Body of pancreas (tissue), 4 donors: Measurements from ENCODE around the gene FRRS1. TPM values are rescaled to one million over a fixed set of nuclear protein-coding genes. Genes with fewer than 3 reads are reported as not detected.

Source experiments
- ATAC-seq: fragments of 150-250 bp; one replicate; pipeline ENCODE4 v1.9.1; 2016
- DNase-seq, 4 donors: peaks; one replicate each; pipeline ENCODE4 v3.0.0-alpha.2; 2019
- H3K27ac ChIP-seq, 4 donors: fragments of 200-600 bp; sonication (generic); 1 replicate in 3 of 4; 2 replicates in 1 of 4; pipeline versions ENCODE4 v1.5.1 to v1.6.1; 2016 to 2019; ENCODE audit warnings: mild to moderate bottlenecking in 1 of 4, mixed read lengths in 1 of 4, moderate library complexity in 1 of 4
- H3K27me3 ChIP-seq, 2 donors: fragments of 200-600 bp; sonication (generic); one replicate each; pipeline ENCODE4 v1.6.0; 2016; ENCODE audit warnings: mild to moderate bottlenecking in 1 of 2
- H3K36me3 ChIP-seq, 2 donors: fragments of 200-600 bp; sonication (generic); replicated peaks in 1 of 2; 2 replicates each; pipeline ENCODE4 v1.5.1; 2016; ENCODE audit warnings: low read depth in 2 of 2; ENCODE audit not compliant: insufficient read depth in 1 of 2
- H3K4me1 ChIP-seq: fragments of 200-600 bp; sonication (generic); one replicate; pipeline ENCODE4 v1.6.0; 2016
- H3K4me3 ChIP-seq, 2 donors: fragments of 200-600 bp; sonication (generic); 1 replicate in 1 of 2; 2 replicates in 1 of 2; pipeline ENCODE4 v1.5.1; 2016 to 2019
- H3K9me3 ChIP-seq, 3 donors: fragments of 200-600 bp; sonication (generic); 1 replicate in 2 of 3; 2 replicates in 1 of 3; pipeline ENCODE4 v1.5.1; 2016
- POLR2A ChIP-seq, 3 donors: fragments of 450-650 bp; IDR thresholded peaks; one replicate each; pipeline ENCODE4 v1.6.1; 2016; ENCODE audit warnings: antibody characterized with exemption in 3 of 3, mild to moderate bottlenecking in 2 of 3
- WGBS, 2 donors: methylation state at CpG; one replicate each; pipeline ENCODE4 v1.1.5; 2017; 5-methylcytosine and 5-hydroxymethylcytosine counted together
- intact Hi-C: fragments of 100-400 bp; cut with DNase I; formaldehyde crosslinking; loops from one replicate; pipeline ENCODE4 v1.15.1; 2023
- total RNA-seq, 2 donors: library from RNA; depleted of rRNA; stranded (reverse); fragments of >200 nt; gene quantifications; one replicate each; pipeline ENCODE4 v1.1.0, GENCODE V29; 2016
- TF ChIP-seq, protein P1 (sequence below), 7 experiments: fragments of 450-650 bp in 4 of 7; fragments of 200-600 bp in 3 of 7; sonication (generic) in 3 of 7; IDR thresholded peaks; one replicate each; pipeline ENCODE4 v1.5.1; 2016 to 2019; ENCODE audit warnings: antibody characterized with exemption in 7 of 7

FRRS1 gene
- total RNA-seq, 2 donors from 2014 or later = 2.0 to 2.3 TPM

DNA sequence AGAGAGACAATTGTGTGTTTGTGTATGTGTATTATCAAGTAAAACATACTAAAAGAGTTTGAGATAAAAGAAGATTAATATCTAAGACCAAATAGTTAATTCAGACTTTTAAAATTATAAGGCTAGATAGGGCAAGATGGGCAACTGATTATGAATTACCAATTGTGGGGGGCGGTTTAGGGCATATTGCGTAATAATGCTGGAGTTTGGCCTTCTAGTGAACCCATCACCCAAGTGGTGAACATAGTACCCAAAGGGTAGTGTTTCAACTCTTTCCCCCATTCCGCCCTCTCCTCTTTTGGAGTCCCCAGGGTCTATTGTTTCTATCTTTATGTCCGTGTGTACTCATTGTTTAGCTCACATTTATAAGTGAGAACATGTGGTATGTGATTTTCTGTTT is 55.4 kb downstream of the FRRS1 start:
- no peak for ATAC-seq
- TF ChIP-seq POLR2A (IDR thresholded peaks at IDR 0.05) = no peak
- TF ChIP-seq, protein P1, sequence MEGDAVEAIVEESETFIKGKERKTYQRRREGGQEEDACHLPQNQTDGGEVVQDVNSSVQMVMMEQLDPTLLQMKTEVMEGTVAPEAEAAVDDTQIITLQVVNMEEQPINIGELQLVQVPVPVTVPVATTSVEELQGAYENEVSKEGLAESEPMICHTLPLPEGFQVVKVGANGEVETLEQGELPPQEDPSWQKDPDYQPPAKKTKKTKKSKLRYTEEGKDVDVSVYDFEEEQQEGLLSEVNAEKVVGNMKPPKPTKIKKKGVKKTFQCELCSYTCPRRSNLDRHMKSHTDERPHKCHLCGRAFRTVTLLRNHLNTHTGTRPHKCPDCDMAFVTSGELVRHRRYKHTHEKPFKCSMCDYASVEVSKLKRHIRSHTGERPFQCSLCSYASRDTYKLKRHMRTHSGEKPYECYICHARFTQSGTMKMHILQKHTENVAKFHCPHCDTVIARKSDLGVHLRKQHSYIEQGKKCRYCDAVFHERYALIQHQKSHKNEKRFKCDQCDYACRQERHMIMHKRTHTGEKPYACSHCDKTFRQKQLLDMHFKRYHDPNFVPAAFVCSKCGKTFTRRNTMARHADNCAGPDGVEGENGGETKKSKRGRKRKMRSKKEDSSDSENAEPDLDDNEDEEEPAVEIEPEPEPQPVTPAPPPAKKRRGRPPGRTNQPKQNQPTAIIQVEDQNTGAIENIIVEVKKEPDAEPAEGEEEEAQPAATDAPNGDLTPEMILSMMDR (IDR thresholded peaks at IDR 0.05) = no peak
- WGBS, 2 donors = 85 to 91% methylated on average over 4 of the region's 4 CpGs

DNA sequence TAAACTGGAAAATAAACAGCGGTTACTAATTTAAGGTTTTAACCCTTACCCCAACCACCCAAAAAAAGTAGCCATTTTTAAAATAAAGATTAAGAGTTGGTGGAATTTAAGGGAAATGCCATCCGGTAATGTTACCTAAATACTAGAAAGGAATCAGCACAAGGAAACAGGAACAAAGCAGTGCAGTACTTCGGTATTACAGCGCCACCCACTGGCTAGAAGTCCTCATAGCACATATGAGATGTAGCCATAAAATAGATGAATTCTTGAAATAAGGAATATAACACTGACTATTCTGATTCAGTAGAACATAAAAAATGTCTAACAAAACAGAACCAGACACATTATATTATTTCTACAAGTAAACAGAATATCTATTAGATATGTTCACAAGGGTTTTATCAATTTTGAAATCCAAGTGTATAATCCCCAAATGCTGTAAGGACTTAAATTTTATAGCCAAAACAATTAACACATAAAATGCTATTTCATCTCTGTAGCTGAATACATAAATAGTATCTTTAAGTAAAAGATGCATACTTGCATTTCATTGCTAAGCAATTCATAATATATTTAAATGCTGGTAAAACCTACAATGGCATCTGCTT is 58.8 kb downstream of the FRRS1 start:
- DNase-seq (peak; percentile 65 to 77 (median 72)), ATAC-seq (peak; percentile 76)
- no peak for TF ChIP-seq POLR2A (IDR thresholded peaks at IDR 0.05)
- TF ChIP-seq, protein P1 (IDR thresholded peaks at IDR 0.05) = peak; percentile 48 to 79 (median 74)
- H3K4me1 ChIP-seq = no peaks in the 10 kb centered on the region
- H3K9me3 ChIP-seq = no peaks in the 10 kb centered on the region
- H3K36me3 ChIP-seq = peaks cover 0 to 5% of the 10 kb centered on the region in 2 donors
- no peaks in the 10 kb centered on the region for H3K27me3 ChIP-seq
- 23 to 27% methylated on average over 4 of the region's 4 CpGs for WGBS, 2 donors
- H3K27ac ChIP-seq = no peak overlapping the region
- no peak overlapping the region for H3K4me3 ChIP-seq
- intact Hi-C loops = loop anchor here (10.0 kb wide), 1 partner anchor 533 kb away; no protein-coding TSS in a partner anchor

More for the DNA sequence above, 55.4 kb downstream of the FRRS1 start:
- H3K27ac ChIP-seq = no peak overlapping the region
- H3K9me3 ChIP-seq = no peaks in the 10 kb centered on the region
- H3K4me1 ChIP-seq = no peaks in the 10 kb centered on the region
- H3K36me3 ChIP-seq = peaks cover 0 to 10% of the 10 kb centered on the region in 2 donors
- H3K27me3 ChIP-seq = no peaks in the 10 kb centered on the region
- no peak overlapping the region for H3K4me3 ChIP-seq
- DNase-seq = no peak
- intact Hi-C loops = no loop called here

DNA sequence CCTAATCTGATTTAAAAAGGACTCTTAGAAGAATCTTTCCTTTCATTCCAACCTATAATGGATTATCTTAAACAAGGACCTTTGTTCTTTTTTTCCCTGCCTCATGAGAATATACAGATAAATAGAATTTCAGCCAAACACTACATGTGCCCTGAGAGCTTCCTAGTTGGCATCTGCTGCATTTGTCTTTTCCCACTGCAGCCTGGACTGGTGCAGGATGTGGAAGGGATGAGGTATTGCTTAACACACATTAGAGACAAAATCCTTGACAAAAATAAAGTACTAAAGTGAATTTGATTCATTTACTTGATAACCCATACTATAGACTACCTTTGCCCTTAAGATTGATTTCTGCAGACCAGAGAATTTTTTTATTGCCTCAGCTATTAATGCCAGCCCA is 61.0 kb downstream of the FRRS1 start:
- Histone ChIP-seq H3K9me3 (no peaks in the 10 kb centered on the region), H3K4me3 (no peak overlapping the region), H3K27ac (no peak overlapping the region), H3K4me1 (no peaks in the 10 kb centered on the region), H3K36me3 (peaks cover 0 to 3% of the 10 kb centered on the region in 2 donors), H3K27me3 (no peaks in the 10 kb centered on the region)
- TF ChIP-seq, protein P1 (IDR thresholded peaks at IDR 0.05) = no peak
- no peak for TF ChIP-seq POLR2A (IDR thresholded peaks at IDR 0.05)
- intact Hi-C loops = loop anchor here (10.0 kb wide), 1 partner anchor 531 kb away; no protein-coding TSS in a partner anchor
- DNase-seq (no peak), ATAC-seq (no peak)

DNA sequence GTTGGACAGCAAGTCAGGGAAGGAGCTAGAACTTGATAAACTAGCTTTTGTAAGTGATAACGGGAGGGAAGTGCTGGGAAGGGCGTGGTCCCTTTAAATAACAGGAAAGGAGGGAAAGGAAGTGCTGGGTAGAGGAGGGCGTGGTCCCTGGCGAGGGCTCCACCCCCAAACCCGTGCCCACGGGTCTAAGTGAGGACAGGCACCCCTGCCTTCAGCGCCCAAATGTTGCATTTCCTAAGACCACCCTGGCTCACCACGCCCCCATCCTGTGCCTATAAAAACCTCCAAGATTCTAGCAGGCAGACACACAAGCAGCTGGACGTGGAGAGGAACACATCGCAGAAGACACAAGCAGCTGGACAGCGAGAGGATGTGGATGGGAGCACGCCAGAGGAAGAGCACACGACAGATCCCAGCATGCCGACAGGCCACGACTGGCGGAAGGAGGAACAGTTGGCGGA is 62.0 kb downstream of the FRRS1 start:
- no peak overlapping the region for H3K27ac ChIP-seq
- no peaks in the 10 kb centered on the region for H3K9me3 ChIP-seq
- no peaks in the 10 kb centered on the region for H3K4me1 ChIP-seq
- no peak overlapping the region for H3K4me3 ChIP-seq
- DNase-seq (no peak), ATAC-seq (no peak)
- intact Hi-C loops = loop anchor here (10.0 kb wide), 1 partner anchor 530 kb away; no protein-coding TSS in a partner anchor
- no peaks in the 10 kb centered on the region for H3K36me3 ChIP-seq
- TF ChIP-seq, protein P1 (IDR thresholded peaks at IDR 0.05) = no peak
- TF ChIP-seq POLR2A (IDR thresholded peaks at IDR 0.05) = no peak
- no peaks in the 10 kb centered on the region for H3K27me3 ChIP-seq
- WGBS, 2 donors = 74 to 79% methylated on average over 17 of the region's 17 CpGs

DNA sequence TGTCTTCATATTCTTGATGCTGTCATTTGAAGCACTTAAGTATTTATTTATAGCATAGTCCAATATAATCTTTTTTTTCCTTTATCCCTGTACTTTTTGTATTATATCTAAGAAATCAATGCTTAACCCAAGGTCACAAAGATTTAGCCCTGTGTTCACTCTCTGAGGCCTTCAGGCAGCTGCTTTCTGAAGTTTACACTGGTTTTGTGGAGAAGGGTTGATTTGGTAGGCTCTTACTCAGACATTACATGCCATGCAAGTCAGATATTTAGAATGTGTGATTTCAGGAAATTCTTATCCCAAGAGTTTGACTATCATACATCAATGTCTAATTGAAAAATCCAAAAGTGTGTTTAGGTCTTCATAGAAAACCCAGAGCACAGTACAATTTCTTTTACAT is 64.2 kb downstream of the FRRS1 start:
- intact Hi-C loops = loop anchor here (10.0 kb wide), 1 partner anchor 527 kb away; no protein-coding TSS in a partner anchor
- ATAC-seq (no peak), DNase-seq (no peak)
- H3K4me3 ChIP-seq = no peak overlapping the region
- H3K36me3 ChIP-seq = no peaks in the 10 kb centered on the region
- no peak overlapping the region for H3K27ac ChIP-seq
- no peaks in the 10 kb centered on the region for H3K4me1 ChIP-seq
- H3K27me3 ChIP-seq = no peaks in the 10 kb centered on the region
- TF ChIP-seq, protein P1 (IDR thresholded peaks at IDR 0.05) = no peak
- no peaks in the 10 kb centered on the region for H3K9me3 ChIP-seq
